HEK293 (cell line): ENCODE results near the gene MALT1.

Experiments
- CTCF ChIP-seq: fragments of 450-650 bp; formaldehyde crosslinking; IDR thresholded peaks from 2 replicates; pipeline ENCODE4 v1.5.1; 2016; ENCODE audit warnings: missing biosample characterization, missing genetic modification characterization
- GFI1B ChIP-seq: fragments of 450-650 bp; formaldehyde crosslinking; IDR thresholded peaks from 2 replicates; pipeline ENCODE4 v1.5.1; 2016; ENCODE audit warnings: missing biosample characterization, missing genetic modification characterization
- KLF10 ChIP-seq: fragments of 450-650 bp; IDR thresholded peaks from 2 replicates; pipeline ENCODE4 v1.5.1; 2018; ENCODE audit warnings: missing biosample characterization, mild to moderate bottlenecking, missing genetic modification characterization
- PRDM4 ChIP-seq: fragments of 450-650 bp; formaldehyde crosslinking; IDR thresholded peaks from 2 replicates; pipeline ENCODE4 v1.5.1; 2017; ENCODE audit warnings: missing biosample characterization, missing genetic modification characterization
- RBAK ChIP-seq: fragments of 450-650 bp; formaldehyde crosslinking; IDR thresholded peaks from 2 replicates; pipeline ENCODE4 v1.5.1; 2016; ENCODE audit warnings: missing biosample characterization, missing genetic modification characterization
- SETDB1 ChIP-seq: IDR thresholded peaks from one replicate; pipeline ENCODE4 v1.6.1; 2017; ENCODE audit warnings: mild to moderate bottlenecking, low read length, moderate library complexity, mixed read lengths; ENCODE audit not compliant: insufficient read length
- ZNF133 ChIP-seq: fragments of 450-650 bp; formaldehyde crosslinking; IDR thresholded peaks from 2 replicates; pipeline ENCODE4 v1.5.1; 2016; ENCODE audit warnings: missing biosample characterization, missing genetic modification characterization
- ZNF157 ChIP-seq: fragments of 450-650 bp; formaldehyde crosslinking; IDR thresholded peaks from 2 replicates; pipeline ENCODE4 v1.5.1; 2016; ENCODE audit warnings: missing biosample characterization, missing genetic modification characterization
- ZNF19 ChIP-seq: fragments of 450-650 bp; formaldehyde crosslinking; IDR thresholded peaks from 2 replicates; pipeline ENCODE4; 2016; ENCODE audit warnings: missing biosample characterization, missing genetic modification characterization, low read depth
- ZNF2 ChIP-seq: fragments of 450-650 bp; formaldehyde crosslinking; IDR thresholded peaks from 2 replicates; pipeline ENCODE4 v1.5.1; 2016; ENCODE audit warnings: missing biosample characterization, missing genetic modification characterization
- ZNF777 ChIP-seq: fragments of 450-650 bp; formaldehyde crosslinking; IDR thresholded peaks from 2 replicates; pipeline ENCODE4 v1.5.1; 2017; ENCODE audit warnings: missing biosample characterization, missing genetic modification characterization, borderline replicate concordance
- ZXDB ChIP-seq: fragments of 450-650 bp; formaldehyde crosslinking; IDR thresholded peaks from 2 replicates; pipeline ENCODE4 v1.5.1; 2016; ENCODE audit warnings: missing biosample characterization, missing genetic modification characterization
- TF ChIP-seq, protein P1 (sequence below): fragments of 450-650 bp; IDR thresholded peaks from 2 replicates; pipeline ENCODE4 v1.5.1; 2018; ENCODE audit warnings: missing biosample characterization, missing genetic modification characterization

DNA sequence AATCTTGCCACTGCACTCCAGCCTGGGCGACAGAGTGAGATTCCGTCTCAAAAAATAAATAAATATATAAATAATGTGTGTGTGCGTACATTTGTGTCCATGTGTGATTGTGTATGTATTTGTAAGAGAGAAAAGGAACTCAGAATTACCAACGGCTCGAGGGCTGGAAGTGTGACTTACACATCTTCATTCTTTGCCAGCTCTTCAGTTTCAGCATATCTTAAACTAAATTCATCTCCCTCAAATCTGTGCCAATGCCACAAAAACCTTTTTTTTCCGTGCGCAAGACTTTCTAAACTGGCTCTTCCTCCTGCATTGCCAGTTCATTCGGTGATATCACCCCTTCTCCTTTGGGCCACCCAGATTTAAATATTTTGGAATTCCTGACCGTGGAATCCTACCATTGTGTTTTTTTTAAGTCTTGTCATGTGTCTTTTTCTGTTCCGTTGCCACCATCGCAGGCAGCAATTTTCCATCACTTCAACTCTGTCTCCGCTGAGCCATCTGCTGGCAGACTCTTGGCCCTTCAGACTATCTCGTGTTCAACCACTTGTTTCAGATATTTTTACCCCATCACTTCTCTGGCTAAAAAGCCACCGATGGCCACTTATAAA lies 116.4 kb downstream of the MALT1 start:
- TF ChIP-seq ZNF157 (tag by site-specific recombination) (no peak), KLF10 (tag by site-specific recombination) (no peak), CTCF (tag by site-specific recombination) (0 out of 2 replicates have a peak, but pooled peaks have one; percentile 22), RBAK (no peak), PRDM4 (tag by site-specific recombination) (no peak), ZNF133 (tag by site-specific recombination) (no peak), ZNF777 (tag by site-specific recombination) (no peak), ZNF19 (tag by site-specific recombination) (no peak), ZNF2 (tag by site-specific recombination) (no peak), SETDB1 (no peak), GFI1B (tag by site-specific recombination) (no peak), ZXDB (no peak)
- TF ChIP-seq, protein P1, sequence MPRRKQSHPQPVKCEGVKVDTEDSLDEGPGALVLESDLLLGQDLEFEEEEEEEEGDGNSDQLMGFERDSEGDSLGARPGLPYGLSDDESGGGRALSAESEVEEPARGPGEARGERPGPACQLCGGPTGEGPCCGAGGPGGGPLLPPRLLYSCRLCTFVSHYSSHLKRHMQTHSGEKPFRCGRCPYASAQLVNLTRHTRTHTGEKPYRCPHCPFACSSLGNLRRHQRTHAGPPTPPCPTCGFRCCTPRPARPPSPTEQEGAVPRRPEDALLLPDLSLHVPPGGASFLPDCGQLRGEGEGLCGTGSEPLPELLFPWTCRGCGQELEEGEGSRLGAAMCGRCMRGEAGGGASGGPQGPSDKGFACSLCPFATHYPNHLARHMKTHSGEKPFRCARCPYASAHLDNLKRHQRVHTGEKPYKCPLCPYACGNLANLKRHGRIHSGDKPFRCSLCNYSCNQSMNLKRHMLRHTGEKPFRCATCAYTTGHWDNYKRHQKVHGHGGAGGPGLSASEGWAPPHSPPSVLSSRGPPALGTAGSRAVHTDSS (tag by site-specific recombination), result no peak
